ENCODE measurements around the gene ANP32E.
A peak's percentile ranks its signal among the peaks of the same experiment; 100 is the strongest.

The ANP32E gene

GRCh38 chr1:150235852-150236613 is at the start of gene ANP32E:
TSS of gene ANP32E (minus strand) at chr1:150236112. CDS start at chr1:150235786, 326 bp downstream.
- DNase-seq, result peak; percentile 99

DNA sequence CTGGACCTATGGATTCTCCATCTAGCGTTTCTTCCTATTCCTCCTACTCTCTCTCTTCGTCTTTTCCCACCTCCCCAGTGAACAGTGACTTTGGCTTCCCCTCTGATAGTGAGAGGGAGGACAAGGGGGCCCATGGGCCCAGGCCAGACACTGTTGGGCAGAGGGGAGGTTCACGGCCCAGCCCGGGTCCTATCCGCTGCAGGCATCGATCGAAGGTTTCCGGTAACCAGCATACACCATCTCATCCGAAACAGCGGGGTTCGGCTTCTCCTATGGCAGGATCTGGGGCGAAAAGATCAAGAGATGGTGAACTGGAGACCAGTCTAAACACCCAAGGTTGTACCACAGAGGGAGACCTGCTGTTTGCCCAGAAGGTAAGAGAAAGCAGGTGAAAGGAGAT is 47.3 kb upstream of the ANP32E start:
- DNase-seq, result no peak

DNA sequence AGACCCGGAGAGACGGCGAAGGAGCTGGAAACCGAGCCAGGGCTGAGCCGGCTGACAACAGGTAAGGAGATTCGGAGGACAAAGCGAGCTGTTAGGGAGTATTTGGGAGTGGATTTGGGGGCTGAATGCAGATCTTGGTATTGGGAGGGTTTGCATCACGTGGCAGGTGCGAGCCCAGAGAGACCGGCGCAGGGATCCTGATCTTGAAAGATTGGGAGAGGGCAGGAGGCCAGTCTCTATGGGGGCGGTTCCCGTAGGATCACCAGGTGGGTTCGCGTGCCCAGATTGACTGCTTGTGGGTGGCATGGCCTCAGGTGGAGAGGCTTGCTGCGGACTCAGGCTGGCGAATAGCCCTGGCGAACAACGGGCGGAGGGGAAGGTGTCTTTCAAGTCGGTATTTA is 46.6 kb upstream of the ANP32E start:
- DNase-seq, result no peak

- peak; percentile 100 for DNase-seq
These were observed 46.0 kb upstream of the ANP32E start, which contains the start of gene CIART for GRCh38 chr1:150281758-150282557. TSS of gene CIART (plus strand) at chr1:150282554. CDS start at chr1:150283268, 714 bp downstream.

DNA sequence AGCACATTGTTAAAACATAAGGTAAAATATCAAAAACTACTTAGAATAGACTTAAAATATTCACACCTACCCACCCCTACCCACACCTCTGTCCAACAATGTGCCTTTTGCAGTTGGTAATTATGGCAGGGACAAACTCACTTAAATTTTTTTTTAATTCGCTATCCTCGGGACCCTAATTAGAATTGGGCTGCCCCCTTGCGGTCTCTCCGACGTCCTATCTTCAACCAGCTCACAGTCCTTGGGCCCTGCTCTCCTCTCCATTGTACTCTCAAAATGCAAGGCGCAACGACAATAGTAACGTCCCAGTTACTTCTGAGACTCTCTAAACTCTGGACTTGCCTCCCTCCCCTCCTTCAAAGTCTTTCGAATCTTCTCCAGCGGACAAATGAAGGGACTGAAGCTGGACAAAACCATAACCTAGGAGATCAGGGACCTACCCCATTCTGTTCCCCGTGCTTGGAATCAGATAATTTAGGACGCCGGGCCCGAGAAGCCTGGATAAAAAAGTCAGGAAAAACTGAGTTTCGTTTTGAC is 45.4 kb upstream of the ANP32E start:
- DNase-seq, result peak; percentile 93

- no peak for DNase-seq
These were observed 44.3 kb upstream of the ANP32E start for GRCh38 chr1:150280138-150280707.

GRCh38 chr1:150273311-150273710 is 37.4 kb upstream of the ANP32E start:
- no peak for DNase-seq

- no peak for DNase-seq
These were observed 35.5 kb upstream of the ANP32E start for GRCh38 chr1:150271291-150271959.

DNA sequence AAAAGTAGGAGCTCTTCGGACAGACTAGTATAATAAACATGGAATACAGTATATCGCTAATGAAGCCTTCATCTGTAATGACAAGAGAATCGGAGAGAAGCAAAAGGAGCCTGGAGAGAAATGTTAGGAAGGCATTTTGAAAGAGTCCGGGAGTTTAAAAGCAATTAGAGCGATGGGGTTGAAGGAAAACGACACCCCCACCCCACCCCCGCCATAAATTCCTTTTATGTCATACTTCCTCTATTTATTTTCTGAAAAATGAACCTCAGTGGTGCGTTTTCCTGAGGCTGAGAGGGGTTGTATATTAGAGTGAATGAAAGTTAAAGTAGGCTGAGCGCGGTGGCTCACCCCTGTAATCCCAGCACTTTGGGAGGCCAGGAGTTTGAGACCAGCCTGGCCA is 33.5 kb upstream of the ANP32E start:
- no peak for DNase-seq

DNA sequence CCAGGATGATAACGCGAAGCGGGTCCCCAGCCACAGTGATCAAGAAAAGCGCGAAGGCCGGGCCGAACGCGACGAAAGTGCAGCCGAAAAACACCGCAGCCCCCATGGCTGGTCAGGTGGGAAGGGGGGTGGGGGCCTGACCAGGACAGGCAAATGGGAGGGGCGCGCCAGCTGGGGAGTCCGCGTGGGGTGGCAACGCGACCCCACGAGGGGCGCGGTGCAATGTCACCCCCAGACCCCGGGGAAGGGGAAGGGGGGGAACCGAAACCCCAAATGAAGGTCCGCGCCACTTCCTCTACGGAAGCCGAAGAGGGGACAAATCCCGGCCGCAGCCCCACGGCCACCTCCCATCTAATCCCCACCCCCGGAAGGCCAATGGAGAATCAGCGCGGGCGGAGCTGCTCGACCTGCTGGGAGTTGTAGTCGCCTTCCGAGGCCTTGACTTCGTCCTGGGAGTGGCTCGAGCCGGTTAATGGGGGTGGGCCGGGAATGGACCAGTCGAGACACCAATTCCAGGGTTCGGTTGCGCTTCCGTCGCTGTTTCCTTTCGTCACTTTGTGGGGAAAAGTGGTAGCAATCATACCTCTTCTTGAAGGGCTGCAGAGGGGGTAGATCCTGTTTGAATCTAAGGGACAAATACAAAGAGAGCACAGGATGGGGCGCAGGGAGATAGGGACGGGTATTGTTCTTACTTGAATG is 32.9 kb upstream of the ANP32E start, which contains the start of gene APH1A:
Gene APH1A, minus strand, starts transcription at position 312 of the 699 bp plus-strand sequence. Its CDS starts 206 bp downstream, at position 106.
- DNase-seq, result peak; percentile 99

DNA sequence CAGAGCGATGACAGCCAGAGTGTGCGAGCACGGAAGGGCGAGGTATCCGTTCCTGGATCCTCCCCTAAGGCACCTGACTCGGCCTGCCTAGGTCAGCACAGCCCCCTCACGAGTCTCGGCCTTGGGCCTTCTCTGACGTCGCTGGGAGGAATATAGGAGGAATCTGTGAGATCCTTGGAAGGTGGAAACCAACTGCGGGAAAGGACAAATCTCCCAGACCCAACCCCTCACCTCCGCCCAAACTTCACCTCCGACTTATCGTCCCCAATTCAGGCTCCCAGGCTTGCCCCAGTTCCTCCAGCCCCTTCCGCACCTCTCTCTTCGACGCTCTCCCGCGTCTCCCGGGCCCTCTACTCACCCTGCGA is 32.4 kb upstream of the ANP32E start:
- no peak for DNase-seq

- DNase-seq, result no peak
These were observed 32.0 kb upstream of the ANP32E start for GRCh38 chr1:150267896-150268295.

GRCh38 chr1:150263549-150263948 is 27.6 kb upstream of the ANP32E start:
- no peak for DNase-seq

DNA sequence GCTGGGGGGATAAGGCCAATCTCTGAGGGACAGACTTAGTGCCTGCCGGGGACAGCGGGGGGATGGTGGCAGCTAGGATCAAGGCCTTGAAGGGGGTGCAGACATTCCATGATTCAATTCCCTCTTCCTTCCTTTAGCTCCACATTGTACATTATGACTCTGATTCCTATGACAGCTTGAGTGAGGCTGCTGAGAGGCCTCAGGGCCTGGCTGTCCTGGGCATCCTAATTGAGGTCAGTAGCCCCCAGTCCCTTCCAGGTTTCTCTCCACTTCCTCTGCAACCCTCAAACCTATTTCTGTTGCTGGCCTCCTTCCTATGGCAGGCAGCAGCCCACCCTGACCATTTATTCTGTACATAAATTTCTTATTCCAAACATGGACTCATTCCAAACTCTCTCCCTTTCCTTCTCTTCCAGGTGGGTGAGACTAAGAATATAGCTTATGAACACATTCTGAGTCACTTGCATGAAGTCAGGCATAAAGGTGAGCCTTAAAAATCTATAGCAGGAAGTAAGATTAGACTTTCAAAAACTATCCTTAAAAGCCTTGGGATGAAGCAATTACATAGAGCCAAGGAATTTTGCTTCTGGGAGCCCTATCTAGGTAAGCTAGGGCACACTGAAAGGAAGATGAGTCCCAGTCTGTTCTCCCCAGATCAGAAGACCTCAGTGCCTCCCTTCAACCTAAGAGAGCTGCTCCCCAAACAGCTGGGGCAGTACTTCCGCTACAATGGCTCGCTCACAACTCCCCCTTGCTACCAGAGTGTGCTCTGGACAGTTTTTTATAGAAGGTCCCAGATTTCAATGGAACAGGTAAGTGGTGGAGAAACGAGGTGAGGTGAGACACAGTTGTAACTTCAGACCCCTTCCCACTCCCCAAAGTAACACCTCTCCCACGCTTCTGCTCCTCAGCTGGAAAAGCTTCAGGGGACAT is 26.7 kb upstream of the ANP32E start:
- DNase-seq, result no peak

- no peak for DNase-seq
These were observed 25.5 kb upstream of the ANP32E start for GRCh38 chr1:150261367-150261766.

DNA sequence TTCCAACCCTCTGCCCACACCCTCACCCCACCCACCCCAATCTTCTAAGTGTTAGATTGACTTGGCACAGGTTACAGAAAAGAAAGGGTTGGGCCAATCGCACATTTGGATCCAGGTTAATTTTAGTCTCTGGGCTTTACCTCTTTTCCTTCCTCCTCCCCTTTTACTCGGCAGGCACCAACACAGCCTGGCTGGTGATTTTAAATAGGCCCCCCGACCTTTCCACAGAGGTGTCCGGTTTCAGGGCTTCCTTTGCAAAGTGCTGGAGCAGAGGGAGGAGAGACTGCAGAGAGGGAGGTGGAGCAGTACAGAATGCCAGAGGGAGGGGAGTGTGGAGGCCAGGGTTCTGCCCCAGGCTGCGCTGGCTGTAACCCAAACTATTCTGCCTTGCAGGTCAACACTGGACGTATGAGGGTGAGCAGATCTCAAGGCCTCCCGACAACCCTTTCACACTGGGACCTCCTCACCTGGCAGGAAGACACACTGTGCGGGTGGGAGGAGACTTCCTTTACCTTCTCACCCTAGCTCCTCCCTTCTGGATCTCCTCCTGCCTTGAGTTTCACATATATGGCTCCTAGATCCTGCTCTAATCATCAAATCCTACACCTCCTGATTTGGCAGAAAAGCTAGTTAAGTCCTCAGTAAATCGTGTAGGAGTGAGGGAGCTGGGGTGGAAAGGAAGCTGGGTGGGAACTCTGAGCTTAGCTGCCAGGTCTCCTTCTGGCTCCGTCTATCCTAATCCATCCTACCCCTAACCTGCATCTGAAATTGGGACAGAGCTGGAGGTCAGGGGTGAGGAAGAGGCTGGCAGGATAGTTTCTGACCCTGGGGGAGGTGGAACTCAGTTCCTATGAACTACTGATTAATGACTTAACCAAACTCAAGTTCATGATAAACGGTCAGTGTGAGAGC is 24.1 kb upstream of the ANP32E start:
- DNase-seq, result no peak

DNA sequence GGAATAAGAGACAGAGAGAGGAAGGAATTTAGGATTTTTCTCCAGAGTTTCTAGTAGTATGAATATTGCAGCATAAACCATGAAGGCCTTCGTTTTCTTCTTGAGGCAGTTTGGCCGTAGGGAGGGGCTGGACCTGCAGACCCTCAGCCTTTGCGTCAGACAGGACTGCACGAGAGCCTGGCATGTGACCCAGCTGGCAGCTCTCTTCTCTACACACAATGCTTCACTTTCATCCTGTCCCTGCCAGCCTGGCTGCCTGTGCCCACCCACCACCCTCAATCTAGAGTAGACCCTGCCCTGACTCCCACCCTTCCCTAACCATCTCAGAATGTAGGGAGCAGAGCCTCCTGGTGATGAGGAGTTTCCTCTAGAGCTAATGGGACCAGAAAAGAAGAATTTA is 23.3 kb upstream of the ANP32E start:
- DNase-seq, result no peak

- DNase-seq, result no peak
These were observed 22.0 kb upstream of the ANP32E start, which contains the start of gene CA14 for GRCh38 chr1:150257624-150258585. TSS of gene CA14 (plus strand) at chr1:150257774. CDS start at chr1:150258129, 355 bp downstream.

All from NCI-H1694 (cell line).